Embryonic facial prominence (tissue), 1 donor: Measurements from ENCODE around the gene CCDC171.
"Not testable (repeated sequence)": the region's sequence is repeated elsewhere in the genome, so short reads cannot be mapped to it uniquely, and the experiment has no call there.

ENCODE experiments used
- DNase-seq: peaks from one replicate; pipeline ENCODE4 v3.0.0-alpha.2; 2016; ENCODE audit errors: extremely low spot score

CCDC171 gene

DNA sequence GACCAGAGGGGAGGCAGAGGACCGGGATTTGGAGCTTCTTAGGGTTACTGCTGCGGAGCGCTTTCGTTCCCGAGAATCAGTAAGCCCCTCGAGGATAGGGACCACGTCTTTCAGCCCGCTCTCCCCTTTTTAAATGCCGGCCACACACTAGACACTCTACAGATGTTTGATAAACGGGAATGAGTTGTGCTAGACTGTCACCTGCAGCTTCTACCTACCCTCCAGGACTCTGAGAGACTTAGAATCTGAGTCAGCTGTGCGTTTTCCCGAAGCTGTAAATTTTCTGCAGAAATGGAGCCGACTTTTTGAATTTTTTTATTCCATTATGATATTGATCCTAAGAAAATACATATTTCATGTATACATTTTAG lies 670 bp downstream of the CCDC171 start:
- no peak for DNase-seq

DNA sequence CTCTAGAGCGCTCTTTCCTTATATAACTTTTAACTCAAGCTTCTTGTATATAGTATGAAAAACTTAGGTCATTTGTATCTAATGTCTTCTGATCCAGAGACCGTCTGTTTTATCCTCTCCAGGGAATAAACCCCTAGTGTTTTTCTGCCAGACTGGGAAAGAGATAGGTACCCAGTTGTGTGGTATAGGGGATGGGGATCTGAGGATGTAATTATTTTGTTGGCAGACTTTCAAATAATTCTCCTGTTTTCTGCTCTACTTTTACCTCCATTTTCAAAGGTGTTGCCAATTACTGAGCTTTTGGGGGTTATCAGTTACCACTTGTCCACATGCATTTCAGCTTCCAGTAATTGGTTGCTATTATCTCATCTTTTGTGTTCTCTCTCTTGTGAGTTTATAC lies 17.9 kb downstream of the CCDC171 start:
- DNase-seq: no peak

DNA sequence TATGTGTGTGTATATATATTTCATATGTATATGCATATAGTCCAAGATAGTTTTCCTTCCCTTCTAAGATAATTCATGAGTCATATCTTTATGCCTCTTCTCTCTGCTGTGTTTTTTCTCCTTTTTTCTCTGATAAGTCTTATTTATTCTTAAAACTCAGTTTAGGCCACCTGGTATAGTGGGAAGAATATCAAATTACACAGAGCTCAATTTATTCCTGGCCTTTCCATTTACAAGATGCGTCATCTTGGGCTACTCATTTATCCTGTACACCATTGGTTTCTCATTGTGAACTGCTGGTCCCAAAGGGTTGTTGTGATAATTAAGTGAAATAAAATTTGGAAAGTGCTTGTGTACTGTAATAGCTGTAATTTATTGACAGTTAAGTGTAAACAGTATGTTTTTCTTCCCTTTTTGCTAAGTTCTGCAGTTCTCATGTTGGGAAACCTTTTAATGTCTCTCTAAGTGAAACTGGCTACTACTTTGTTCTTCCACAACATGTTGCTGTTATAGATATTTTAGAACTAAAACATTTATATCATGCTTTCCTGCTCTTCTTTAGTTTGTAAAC lies 19.4 kb downstream of the CCDC171 start:
- no peak for DNase-seq

DNA sequence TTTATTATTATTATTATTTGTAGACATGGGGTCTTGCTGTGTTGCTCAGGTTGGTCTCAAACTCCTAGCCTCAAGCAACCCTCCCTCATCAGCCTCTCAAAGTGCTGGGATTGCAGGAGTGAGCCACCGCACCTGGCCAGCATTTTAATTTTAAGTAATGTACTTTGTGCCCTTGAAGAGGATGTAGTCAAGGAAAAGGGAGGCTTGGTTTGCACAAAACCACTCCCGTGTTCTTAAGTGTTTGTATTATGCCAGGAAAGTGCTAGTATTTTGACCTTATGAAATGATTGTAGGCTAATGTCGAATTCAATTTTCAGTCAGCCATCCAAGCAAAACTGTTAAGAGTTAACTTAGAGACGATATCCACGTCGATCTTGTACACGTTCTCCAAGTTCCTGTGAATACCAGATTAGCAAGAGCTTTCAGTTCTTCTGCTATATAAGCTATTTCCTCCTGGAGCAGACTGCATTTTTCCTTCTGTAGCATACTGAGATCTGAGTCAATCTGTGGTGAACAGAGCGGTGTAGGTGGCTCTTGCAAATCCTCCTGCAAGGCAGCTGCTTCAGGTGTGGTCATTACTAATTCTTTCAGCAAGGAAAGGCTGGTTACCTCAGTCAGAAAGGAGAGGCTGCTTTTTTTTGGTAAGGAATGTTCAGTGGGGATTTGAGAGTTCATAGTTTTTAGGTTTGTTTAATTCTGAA lies 23.7 kb downstream of the CCDC171 start:
- DNase-seq: no peak

DNA sequence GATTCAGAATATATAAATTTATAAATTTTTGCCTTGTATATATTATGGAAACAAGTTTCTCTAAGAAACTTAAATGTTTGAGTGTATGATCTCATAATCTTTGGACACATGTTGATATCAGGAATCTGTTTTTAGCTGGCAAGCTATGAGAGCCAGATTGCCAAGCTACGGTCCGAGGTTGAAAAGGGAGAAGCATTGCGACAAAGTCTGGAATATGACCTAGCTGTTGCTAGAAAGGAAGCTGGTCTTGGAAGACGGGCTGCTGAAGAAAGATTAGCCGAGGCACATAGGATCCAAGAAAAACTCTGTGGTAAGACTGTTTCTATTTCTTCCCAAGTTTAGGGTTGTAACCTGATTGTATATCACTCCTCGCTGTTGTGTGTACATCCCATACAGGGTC lies 25.9 kb downstream of the CCDC171 start:
- DNase-seq: no peak

DNA sequence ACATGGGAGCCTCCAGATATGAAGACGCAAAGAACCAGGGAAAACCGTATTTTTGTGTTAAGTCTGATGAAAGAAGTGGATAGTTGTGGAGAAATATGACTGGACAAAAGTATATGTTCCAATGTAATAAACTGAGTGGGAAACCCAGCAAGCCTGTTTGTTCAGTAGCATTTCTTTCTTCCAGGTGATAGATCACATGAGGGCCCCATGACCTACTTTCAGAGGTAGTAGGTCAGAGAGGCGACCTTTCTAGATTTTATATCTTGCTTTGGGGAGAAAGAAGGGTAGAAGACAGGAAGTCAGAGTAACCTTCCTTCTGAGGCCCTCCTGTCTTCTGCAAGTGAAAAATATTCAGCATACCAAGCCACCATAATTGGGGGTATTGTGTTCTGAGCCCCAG lies 31.5 kb downstream of the CCDC171 start:
- no peak for DNase-seq

DNA sequence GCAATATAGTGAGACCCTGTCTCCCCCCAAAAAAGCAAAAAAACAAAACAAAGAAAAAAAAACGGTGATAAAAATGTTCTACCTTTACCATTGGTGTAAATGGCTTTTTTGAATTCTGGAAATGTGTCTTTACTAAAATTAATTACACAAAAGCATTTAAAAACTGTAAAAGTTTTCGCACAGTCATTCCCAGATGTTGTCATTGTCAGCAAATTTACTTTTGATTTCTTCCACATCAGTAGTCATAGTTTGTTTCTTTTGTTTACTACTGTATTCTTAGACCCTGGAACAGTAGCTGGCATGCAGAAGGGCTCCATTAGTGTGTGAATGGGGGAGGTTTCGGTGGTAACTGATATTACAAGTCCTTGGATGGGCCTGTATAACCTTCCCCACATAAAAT lies 39.5 kb downstream of the CCDC171 start:
- DNase-seq: no peak

DNA sequence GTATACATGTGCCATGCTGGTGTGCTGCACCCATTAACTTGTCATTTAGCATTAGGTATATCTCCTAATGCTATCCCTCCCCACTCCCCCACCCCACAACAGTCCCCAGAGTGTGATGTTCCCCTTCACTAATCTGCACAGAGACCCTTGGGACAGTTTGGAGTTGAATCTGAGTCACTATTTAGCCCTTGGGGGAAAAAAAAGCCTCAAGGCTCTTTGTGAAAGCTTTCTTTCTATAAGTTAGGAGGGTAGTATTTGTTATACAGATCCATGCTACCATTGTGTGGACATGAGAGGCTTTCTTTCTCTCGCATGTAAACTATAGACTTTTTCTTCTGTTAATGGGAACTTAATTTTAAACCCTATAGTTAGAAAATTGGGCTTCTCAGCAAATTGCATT lies 40.1 kb downstream of the CCDC171 start:
- DNase-seq: not testable (repeated sequence)

DNA sequence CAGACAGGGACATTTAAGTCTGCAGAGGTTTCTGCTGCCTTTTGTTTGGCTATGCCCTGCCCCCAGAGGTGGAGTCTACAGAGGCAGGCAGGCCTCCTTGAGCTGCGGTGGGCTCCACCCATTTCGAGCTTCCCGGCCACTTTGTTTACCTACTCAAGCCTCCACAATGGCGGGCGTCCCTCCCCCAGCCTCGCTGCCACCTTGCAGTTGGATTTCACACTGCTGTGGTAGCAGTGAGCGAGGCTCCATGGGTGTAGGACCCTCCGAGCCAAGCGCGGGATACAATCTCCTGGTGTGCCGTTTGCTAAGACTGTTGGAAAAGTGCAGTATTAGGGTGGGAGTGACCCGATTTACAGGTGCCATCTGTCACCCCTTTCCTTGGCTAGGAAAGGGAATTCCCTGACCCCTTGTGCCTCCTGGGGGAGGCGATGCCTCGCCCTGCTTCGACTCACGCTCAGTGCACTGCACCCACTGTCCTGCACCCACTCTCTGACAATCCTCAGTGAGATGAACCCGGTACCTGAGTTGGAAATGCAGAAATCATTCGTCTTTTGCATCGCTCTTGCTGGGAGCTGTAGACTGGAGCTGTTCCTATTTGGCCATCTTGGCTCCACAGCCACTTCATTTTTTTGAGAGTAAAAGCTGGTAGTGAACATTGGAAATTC lies 48.0 kb downstream of the CCDC171 start:
- DNase-seq: not testable (repeated sequence)

DNA sequence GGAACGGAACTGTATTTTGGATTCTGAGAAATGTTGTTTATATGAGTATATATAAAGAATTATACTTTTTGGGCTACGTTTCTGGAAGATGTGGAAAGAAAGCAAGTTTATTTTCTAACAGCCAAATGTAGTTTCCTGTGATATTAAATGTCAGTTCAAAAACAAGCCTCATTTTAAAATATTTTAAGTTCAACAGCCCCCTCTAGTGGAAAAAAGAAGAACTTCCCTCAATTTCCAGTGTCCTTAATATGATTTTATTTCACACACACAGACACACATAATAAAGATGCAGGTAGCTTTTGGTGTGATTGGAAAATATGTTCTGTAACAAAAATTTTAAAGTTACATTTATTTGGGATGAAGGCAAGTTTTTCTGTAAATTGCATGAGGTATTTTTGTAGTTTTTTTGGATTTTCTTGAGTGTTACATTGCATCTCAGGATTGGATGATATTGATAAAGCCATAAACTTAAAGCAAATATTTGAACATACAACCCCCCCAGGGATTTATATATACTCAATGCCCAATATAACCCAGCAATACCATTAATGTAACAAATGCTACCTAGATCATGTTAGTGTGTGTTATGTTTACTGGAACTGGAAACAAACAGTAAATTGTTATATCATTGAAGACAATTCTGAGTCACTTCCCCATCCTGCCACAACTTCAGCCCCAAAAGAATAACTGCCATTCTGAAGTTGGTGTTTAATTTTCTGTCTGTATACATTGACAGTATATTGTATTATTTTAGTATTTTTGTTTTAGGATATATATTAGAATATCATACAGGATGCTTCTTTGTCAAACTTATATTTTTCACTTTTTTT lies 54.0 kb downstream of the CCDC171 start:
- peak; percentile 52 for DNase-seq

DNA sequence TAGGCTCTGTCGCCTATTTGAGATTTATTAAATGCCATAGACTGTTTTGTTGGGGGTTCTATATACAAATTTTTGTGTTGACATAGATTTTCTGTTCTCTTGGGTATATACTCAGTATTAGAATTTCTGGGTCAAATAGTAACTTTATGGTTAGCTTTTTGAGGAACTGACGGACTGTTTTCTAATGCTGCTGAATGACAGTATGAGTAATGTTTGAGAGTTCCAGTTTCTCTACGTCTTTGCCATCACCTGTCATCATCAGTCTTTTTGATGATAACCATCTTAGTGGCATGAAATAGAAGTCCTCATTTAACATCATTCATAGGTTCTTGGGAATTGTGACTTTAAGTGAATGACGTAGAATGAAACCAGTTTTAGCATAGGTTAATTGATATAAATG lies 60.1 kb downstream of the CCDC171 start:
- DNase-seq: no peak

DNA sequence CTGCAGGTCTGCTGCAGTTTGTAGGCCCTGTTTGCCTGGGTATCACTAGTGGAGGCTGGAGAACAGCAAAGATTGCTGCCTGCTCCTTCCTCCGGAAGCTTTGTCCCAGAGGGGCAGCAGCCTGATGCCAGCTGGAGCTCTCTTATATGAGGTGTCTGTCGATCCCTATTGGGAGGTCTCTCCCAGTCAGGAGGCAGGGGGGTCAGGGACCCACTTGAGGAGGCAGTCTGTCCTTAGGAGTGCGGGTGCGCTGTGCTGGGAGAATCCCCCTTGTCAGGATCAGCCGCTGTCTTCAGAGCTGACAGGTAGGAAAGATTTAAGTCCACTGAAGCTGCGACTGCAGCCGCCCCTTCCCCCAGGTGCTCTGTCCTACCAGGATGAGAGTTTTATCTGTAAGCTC lies 64.9 kb downstream of the CCDC171 start:
- no peak for DNase-seq

DNA sequence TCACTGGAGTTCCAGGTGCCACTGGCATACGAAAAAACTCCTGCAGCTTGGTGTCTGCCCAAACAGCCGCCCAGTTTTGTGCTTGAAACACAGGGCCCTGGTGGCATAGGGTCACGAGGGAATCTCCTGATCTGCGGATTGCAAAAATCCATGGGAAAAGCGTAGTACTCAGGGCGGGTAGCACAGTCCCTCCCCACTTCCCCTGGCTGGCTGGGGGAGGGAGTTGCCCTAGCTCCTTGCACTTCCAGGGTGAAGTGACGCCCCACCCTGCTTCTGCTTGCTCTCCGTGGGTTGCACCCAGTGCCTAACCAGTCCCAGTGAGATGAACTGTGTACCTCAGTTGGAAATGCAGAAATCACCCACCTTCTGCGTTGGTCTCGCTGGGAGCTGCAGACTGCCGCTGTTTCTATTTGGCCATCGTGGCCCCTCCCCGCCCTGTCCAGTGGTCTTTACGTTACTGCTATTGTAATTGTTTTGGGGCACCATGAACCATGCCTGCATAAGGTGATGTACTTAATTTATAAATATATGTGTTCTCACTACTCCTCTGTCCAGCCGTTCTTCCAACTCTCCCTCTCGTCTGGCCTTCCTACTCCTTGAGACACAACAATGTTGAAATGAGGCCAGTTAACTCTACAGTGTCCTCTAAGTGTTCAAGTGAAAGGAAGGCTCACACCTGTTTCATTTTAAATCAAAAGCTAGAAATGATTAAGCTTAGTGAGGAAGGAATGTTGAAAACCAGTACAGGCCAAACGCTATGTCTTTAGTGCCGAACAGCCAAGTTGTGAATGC lies 65.9 kb downstream of the CCDC171 start:
- DNase-seq: no peak

DNA sequence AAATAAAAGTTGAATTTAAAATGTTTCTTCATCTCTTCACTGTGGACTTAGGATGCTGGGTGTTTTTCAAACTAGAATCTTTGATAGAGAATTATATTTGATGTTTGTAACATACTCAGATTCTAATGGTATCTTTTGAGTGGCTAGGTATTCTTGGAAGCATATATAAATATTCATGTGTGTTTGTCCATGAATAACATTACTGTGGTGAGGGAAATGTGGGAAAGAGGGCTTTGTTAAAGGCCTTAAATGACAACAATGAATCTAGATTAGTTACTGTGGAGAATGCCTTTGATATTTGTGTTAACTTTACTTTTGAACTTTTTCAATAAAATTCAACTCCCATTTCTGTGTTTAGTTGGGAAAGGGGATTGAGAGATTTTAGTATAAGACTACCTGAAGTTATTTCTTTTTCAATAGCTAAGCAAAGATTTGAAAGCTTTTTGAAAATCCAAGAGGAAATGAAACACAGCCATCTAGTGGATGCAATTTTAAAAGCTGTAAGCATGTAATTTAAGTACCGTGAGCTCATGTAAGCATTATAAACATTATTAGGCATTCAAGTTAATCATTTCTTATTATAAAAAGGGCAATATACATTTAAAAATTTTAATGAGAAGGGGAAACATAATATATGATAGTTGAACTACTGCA lies 69.6 kb downstream of the CCDC171 start:
- no peak for DNase-seq

DNA sequence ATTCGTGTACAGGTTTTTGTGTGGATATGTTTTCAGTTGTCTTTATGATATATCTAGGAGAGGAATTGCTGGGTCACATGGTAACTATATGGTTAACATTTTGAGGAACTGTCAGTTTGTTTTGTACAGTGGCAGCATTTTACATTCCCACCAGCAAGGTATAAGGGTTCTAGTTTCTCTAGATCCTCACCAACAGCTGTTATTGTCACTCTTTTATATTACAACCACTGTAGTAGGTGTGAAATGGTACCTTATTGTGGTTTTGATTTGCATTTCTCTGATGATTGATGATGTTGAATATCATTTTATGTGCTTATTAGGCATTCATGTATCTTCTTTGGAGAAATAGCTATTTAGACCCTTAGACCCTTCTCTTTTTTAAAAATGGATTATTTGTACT lies 82.9 kb downstream of the CCDC171 start:
- DNase-seq: no peak

DNA sequence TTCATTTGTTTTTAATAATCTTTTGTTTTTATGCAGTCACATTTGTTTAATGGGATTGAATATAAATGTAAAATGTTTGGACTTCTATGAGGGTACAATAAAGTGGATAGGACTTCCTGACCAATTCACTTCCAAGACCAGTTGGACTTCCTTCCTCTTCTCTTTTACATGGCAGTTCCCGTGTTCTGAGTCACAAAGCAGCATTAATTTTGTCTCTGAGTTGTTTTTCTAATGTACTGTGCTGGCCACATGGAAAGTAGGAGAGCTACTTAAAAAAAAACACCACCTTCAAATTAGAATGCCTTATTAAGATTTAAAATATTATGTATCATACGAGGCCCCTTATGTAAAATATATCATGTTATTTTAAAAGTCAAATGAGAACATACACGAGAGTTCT lies 87.3 kb downstream of the CCDC171 start:
- no peak for DNase-seq

DNA sequence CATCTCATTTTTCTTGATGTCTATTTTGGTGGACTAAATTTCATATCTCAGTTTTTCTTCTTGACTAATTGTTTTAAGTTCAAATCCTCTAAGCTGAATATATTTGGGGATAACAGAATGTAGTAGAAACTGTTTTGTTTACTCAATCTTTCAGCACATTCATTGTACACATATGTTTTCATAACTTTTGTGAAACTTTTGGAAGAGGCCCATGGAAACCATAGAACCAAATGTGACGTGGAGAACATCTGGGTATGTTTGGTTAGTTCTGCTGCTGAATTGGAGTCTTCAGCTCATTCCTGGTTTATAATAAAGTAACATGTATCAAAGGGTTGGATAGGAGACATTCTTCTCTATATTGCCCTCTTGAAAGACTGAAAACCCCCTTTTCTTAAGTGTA lies 88.4 kb downstream of the CCDC171 start:
- DNase-seq: no peak

DNA sequence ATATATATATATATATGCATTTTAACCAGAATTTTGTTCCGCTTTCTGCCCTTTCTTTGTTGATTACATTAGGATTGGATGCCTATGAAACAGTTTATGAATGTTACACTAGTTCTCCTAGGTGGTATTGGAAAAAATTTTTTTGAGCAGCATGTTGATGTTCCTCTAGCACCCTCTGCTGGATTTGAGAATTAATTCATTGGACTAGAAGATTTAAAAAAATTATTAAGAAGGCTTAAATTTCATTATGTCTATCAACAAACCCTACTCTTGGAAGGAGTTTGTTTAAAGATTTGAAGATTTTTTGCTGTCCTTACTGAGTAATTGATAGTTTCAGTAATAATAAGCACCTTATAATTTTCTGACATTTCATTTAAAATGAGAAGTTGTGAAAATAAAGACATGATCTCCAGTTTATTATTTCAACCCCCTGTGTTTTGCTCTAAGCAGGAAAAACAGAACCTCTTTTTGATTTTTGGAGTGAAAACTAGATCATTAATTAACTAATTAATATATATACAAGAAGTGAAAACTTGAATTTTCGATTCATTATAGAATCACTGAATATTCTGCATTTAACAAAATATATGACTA lies 89.6 kb downstream of the CCDC171 start:
- DNase-seq: peak; percentile 44

DNA sequence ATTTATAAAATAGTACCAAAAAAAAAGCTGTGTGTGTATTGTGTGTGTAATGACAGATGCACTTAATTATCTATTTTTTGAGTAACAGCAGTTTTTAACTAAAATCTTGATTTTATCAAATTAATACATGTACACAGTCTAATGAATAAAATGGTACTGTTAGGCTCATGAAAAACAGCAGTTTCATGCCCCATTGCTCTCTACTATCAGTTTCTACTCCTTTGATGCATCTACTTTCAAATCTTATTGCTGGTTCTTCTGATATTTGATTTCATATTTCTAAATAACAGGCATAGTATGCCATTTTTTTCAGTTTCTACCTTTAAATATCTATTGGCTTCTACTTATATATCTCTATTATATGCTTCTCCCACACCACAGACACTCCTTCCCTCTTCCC lies 117.4 kb downstream of the CCDC171 start:
- no peak for DNase-seq

DNA sequence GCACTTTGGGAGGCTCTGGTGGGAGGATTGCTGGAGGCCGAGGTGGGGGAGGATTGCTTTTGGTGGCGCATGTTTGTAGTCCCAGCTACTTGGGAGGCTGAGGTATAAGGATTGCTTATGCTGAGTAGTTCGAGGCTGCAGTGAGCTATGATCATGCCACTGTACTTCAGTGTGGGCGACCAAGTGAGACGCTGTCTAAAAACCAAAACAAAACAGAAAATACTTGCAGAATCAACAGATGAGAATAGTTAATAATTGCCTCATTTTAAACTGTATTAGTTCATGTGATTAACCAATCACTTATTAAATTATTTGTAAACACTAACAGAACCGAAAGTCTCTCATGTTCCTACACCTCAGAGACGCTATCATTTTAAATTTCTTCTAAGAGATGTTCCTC lies 118.1 kb downstream of the CCDC171 start:
- no peak for DNase-seq

DNA sequence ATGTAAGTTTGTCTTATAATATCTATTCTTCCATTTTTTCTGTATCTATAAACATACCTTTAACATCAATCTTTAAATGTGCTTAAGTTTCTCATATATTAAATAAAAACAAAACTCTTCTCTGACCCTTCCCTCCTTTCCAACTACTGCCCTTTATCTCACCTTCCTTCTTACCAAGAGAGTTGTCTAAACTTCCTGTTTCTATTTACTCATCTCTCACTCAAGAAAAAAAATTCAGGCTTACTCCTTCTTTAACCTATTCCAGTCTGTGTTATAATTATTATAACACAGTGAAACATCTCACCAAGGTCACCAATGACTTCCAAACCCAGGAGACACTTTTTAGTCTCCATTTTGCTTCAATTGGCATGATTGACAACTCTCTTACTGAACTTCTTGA lies 140.9 kb downstream of the CCDC171 start:
- no peak for DNase-seq
